GM19023 (cell line): ENCODE measurements around the gene NPC1L1.
A peak's percentile ranks its signal among the peaks of the same experiment; 100 is the strongest.

Experiments used
- ATAC-seq: cut with Tn5 transposase; IDR thresholded peaks from one replicate; pipeline ENCODE4 v1.9.1; 2021; ENCODE audit warnings: mild to moderate bottlenecking, moderate library complexity; ENCODE audit not compliant: unreplicated experiment

NPC1L1 gene

GRCh38 chr7:44541028-44541869, at the start of gene NPC1L1:
NPC1L1 (minus strand) TSS chr7:44541330; CDS start chr7:44541259, 71 bp downstream.
- no peak for ATAC-seq

- no peak for ATAC-seq
Observed at GRCh38 chr7:44590910-44591309, 49.8 kb upstream of the NPC1L1 start.

- no peak for ATAC-seq
Observed at GRCh38 chr7:44587843-44588711, 46.9 kb upstream of the NPC1L1 start.

- no peak for ATAC-seq
Observed at GRCh38 chr7:44583146-44583865, 42.2 kb upstream of the NPC1L1 start.

GRCh38 chr7:44581879-44582603, 40.9 kb upstream of the NPC1L1 start, which contains the start of gene TMED4:
TMED4 (minus strand) TSS chr7:44582231; CDS start chr7:44582206, 25 bp downstream.
- peak; percentile 84 for ATAC-seq

- peak; percentile 36 for ATAC-seq
Observed at GRCh38 chr7:44580945-44581878, 40.1 kb upstream of the NPC1L1 start.

GRCh38 chr7:44576228-44576627, 35.1 kb upstream of the NPC1L1 start:
- no peak for ATAC-seq

- no peak for ATAC-seq
Observed at GRCh38 chr7:44575054-44575453, 33.9 kb upstream of the NPC1L1 start.

GRCh38 chr7:44574287-44574872, 33.2 kb upstream of the NPC1L1 start:
- no peak for ATAC-seq

GRCh38 chr7:44573464-44574286, 32.5 kb upstream of the NPC1L1 start, which contains the start of gene DDX56:
DDX56 (minus strand) TSS chr7:44573908; CDS start chr7:44573895, 13 bp downstream.
- ATAC-seq, result peak; percentile 97

- ATAC-seq, result no peak
Observed at GRCh38 chr7:44572771-44573170, 31.6 kb upstream of the NPC1L1 start.

GRCh38 chr7:44569959-44570358, 28.8 kb upstream of the NPC1L1 start:
- ATAC-seq, result no peak

GRCh38 chr7:44568771-44569560, 27.8 kb upstream of the NPC1L1 start:
- ATAC-seq, result no peak

GRCh38 chr7:44567884-44568283, 26.8 kb upstream of the NPC1L1 start:
- no peak for ATAC-seq

- ATAC-seq, result no peak
Observed at GRCh38 chr7:44566680-44567079, 25.6 kb upstream of the NPC1L1 start.

GRCh38 chr7:44565795-44566559, 24.8 kb upstream of the NPC1L1 start:
- ATAC-seq, result peak; percentile 24
